DOHH2 (cell line): ENCODE results near the gene GPATCH2.

Source experiments
- EZH2phosphoT487 ChIP-seq: fragments of 200-600 bp; sonication (generic); IDR thresholded peaks from 2 replicates; pipeline ENCODE4 v1.6.1; 2017; ENCODE audit warnings: borderline replicate concordance, mild to moderate bottlenecking, antibody characterized with exemption, low read length, moderate library complexity, mixed read lengths
- TF ChIP-seq, protein P1 (sequence below): fragments of 200-600 bp; sonication (generic); IDR thresholded peaks from one replicate; pipeline ENCODE4 v1.5.1; 2014; ENCODE audit warnings: antibody characterized with exemption, mild to moderate bottlenecking, low read depth, low read length; ENCODE audit not compliant: poor library complexity, severe bottlenecking

DNA sequence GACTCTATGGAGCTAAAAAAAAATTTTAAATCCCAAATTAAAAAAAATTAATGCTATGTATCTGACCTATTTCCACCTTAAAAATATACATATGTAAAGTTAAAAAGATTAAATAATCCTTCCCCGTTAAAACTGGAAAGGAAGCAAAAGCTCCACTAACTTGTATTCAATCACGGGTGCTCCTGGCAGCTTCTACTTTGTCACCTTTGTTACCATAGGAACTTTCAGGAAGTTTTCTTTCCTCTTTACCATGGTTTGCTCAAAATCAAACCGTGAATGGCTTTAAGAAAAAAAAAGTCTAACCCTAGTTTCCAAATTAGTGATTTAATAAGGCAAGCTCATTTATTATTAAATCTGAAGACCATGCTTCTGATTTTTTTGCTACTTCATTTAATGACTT is 3.5 kb downstream of the GPATCH2 start:
- no peak for TF ChIP-seq EZH2phosphoT487
- TF ChIP-seq, protein P1, sequence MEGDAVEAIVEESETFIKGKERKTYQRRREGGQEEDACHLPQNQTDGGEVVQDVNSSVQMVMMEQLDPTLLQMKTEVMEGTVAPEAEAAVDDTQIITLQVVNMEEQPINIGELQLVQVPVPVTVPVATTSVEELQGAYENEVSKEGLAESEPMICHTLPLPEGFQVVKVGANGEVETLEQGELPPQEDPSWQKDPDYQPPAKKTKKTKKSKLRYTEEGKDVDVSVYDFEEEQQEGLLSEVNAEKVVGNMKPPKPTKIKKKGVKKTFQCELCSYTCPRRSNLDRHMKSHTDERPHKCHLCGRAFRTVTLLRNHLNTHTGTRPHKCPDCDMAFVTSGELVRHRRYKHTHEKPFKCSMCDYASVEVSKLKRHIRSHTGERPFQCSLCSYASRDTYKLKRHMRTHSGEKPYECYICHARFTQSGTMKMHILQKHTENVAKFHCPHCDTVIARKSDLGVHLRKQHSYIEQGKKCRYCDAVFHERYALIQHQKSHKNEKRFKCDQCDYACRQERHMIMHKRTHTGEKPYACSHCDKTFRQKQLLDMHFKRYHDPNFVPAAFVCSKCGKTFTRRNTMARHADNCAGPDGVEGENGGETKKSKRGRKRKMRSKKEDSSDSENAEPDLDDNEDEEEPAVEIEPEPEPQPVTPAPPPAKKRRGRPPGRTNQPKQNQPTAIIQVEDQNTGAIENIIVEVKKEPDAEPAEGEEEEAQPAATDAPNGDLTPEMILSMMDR: no peak
